D341Med (cell line): ENCODE results near the gene DGKK.

ENCODE experiments used
- DNase-seq: peaks from one replicate; pipeline ENCODE4 v3.0.0; 2012; ENCODE audit warnings: low spot score

Gene DGKK

GRCh38 chrX:50470103-50471031 lies at the start of gene DGKK:
Gene DGKK, minus strand, starts transcription at chrX:50470825. Its CDS starts 147 bp downstream, at chrX:50470678.
- DNase-seq, result peak; percentile 35

GRCh38 chrX:50514811-50515210 lies 44.2 kb upstream of the DGKK start:
- no peak for DNase-seq

- DNase-seq, result no peak
Measured at GRCh38 chrX:50497114-50497513, 26.5 kb upstream of the DGKK start.

- no peak for DNase-seq
Measured at GRCh38 chrX:50495616-50496015, 25.0 kb upstream of the DGKK start.

- no peak for DNase-seq
Measured at GRCh38 chrX:50492720-50493119, 22.1 kb upstream of the DGKK start.

GRCh38 chrX:50484662-50485061 lies 14.0 kb upstream of the DGKK start:
- no peak for DNase-seq

- no peak for DNase-seq
Measured at GRCh38 chrX:50483283-50483682, 12.7 kb upstream of the DGKK start.

- DNase-seq, result no peak
Measured at GRCh38 chrX:50475208-50475607, 4.6 kb upstream of the DGKK start.

GRCh38 chrX:50471390-50471789 lies 765 bp upstream of the DGKK start:
- DNase-seq, result no peak

- peak; percentile 30 for DNase-seq
Measured at GRCh38 chrX:50469206-50469605, 1.4 kb downstream of the DGKK start.

- no peak for DNase-seq
Measured at GRCh38 chrX:50459615-50460014, 11.0 kb downstream of the DGKK start.

- no peak for DNase-seq
Measured at GRCh38 chrX:50458483-50458882, 12.1 kb downstream of the DGKK start.

GRCh38 chrX:50456712-50457484 lies 13.7 kb downstream of the DGKK start:
- DNase-seq, result no peak

- DNase-seq, result no peak
Measured at GRCh38 chrX:50452782-50453181, 17.8 kb downstream of the DGKK start.

- no peak for DNase-seq
Measured at GRCh38 chrX:50450324-50450723, 20.3 kb downstream of the DGKK start.

- DNase-seq, result no peak
Measured at GRCh38 chrX:50448565-50448964, 22.1 kb downstream of the DGKK start.

- no peak for DNase-seq
Measured at GRCh38 chrX:50447535-50447934, 23.1 kb downstream of the DGKK start.

- no peak for DNase-seq
Measured at GRCh38 chrX:50442426-50443116, 28.1 kb downstream of the DGKK start.

- DNase-seq, result no peak
Measured at GRCh38 chrX:50436797-50437196, 33.8 kb downstream of the DGKK start.

GRCh38 chrX:50432829-50433289 lies 37.8 kb downstream of the DGKK start:
- no peak for DNase-seq

GRCh38 chrX:50431623-50432022 lies 39.0 kb downstream of the DGKK start:
- DNase-seq, result no peak

- no peak for DNase-seq
Measured at GRCh38 chrX:50430917-50431575, 39.6 kb downstream of the DGKK start.
